Measurements from ENCODE around the gene ITGAE.

- TF ChIP-seq REST (IDR thresholded peaks at IDR 0.05) (no peak), BCL3 (IDR thresholded peaks at IDR 0.05) (no peak), CTCF (IDR thresholded peaks at IDR 0.05) (no peak), MAFK (IDR thresholded peaks at IDR 0.05; ENCODE audit: partially characterized antibody) (no peak)
Measured at GRCh38 chr17:3750296-3750695, 50.7 kb downstream of the ITGAE start.

All from A549 (cell line).